Uterus (tissue), 4 donors: ENCODE data around the gene TPMT. TPM values are rescaled to one million over a fixed set of nuclear protein-coding genes. Genes with fewer than 3 reads are reported as not detected.
A peak's percentile ranks its signal among the peaks of the same experiment; 100 is the strongest.

ENCODE experiments used
- DNase-seq, 2 donors: peaks; one replicate each; pipeline ENCODE4 v3.0.0-alpha.2; 2019 to 2020
- H3K27ac ChIP-seq, 2 donors: fragments of 200-600 bp; sonication (generic); 1 replicate in 1 of 2; 2 replicates in 1 of 2; pipeline ENCODE4 v1.5.1; 2016 to 2018
- H3K27me3 ChIP-seq, 2 donors: fragments of 200-600 bp; sonication (generic); one replicate each; pipeline ENCODE4 v1.5.1; 2018 to 2019; ENCODE audit warnings: control low read depth in 1 of 2
- H3K36me3 ChIP-seq, 2 donors: fragments of 200-600 bp; sonication (generic); one replicate each; pipeline ENCODE4 v1.5.1; 2019; ENCODE audit warnings: control low read depth in 1 of 2
- H3K4me1 ChIP-seq, 2 donors: fragments of 200-600 bp; sonication (generic); one replicate each; pipeline ENCODE4 v1.5.1; 2018 to 2019; ENCODE audit warnings: control low read depth in 1 of 2
- H3K4me3 ChIP-seq, 2 donors: fragments of 200-600 bp; sonication (generic); 1 replicate in 1 of 2; 2 replicates in 1 of 2; pipeline ENCODE4 v1.5.1; 2018 to 2019; ENCODE audit warnings: mild to moderate bottlenecking in 1 of 2
- H3K9me3 ChIP-seq, 2 donors: fragments of 200-600 bp; sonication (generic); one replicate each; pipeline ENCODE4 v1.5.1; 2019; ENCODE audit warnings: control low read depth in 1 of 2
- CTCF ChIP-seq, 4 experiments: fragments of 200-600 bp in 2 of 4; fragments of 450-650 bp in 2 of 4; sonication (generic) in 2 of 4; IDR thresholded peaks; one replicate each; pipeline ENCODE4 v1.5.1; 2016 to 2019; ENCODE audit warnings: antibody characterized with exemption in 4 of 4, mild to moderate bottlenecking in 2 of 4, moderate library complexity in 1 of 4
- POLR2A ChIP-seq, 2 donors: fragments of 450-650 bp; IDR thresholded peaks; one replicate each; pipeline ENCODE4 v1.6.1; 2016; ENCODE audit warnings: antibody characterized with exemption in 2 of 2, mild to moderate bottlenecking in 1 of 2, moderate library complexity in 1 of 2
- intact Hi-C: fragments of 100-400 bp; cut with DNase I; formaldehyde crosslinking; loops from one replicate; pipeline ENCODE4 v1.15.1; 2023; ENCODE audit warnings: low total_unique reads
- total RNA-seq, 4 donors: library from RNA; depleted of rRNA in 3 of 4; stranded (reverse); fragments of >200 nt in 3 of 4; gene quantifications; one replicate each; pipeline versions ENCODE4 v1.1.0 to v1.2.4, GENCODE V29; 2014 to 2023
- donor health status: DM: yes; HTN: yes; CAD: no.

TPMT gene
- total RNA-seq, 4 donors from 2014 or later: 5.9 to 11.4 (median 6.6) TPM

GRCh38 chr6:18126121-18126520 lies 28.8 kb downstream of the TPMT start:
- no peak for DNase-seq
- no peaks in the 10 kb centered on the region for H3K4me1 ChIP-seq
- H3K9me3 ChIP-seq: no peaks in the 10 kb centered on the region
- no peaks in the 10 kb centered on the region for H3K27me3 ChIP-seq
- no peak for TF ChIP-seq POLR2A (IDR thresholded peaks at IDR 0.05)
- TF ChIP-seq CTCF (IDR thresholded peaks at IDR 0.05): no peak
- no peak overlapping the region for H3K4me3 ChIP-seq
- intact Hi-C loops: no loop called here
- H3K36me3 ChIP-seq: no peaks in the 10 kb centered on the region
- H3K27ac ChIP-seq: no peak overlapping the region

GRCh38 chr6:18122128-18123093 lies 32.5 kb downstream of the TPMT start, which contains the start of gene NHLRC1:
Gene NHLRC1, minus strand, starts transcription at chr6:18122677. Its CDS starts 71 bp downstream, at chr6:18122606.
- peak within 1 kb of the TSS; percentile 36 to 41 for H3K4me3 ChIP-seq
- intact Hi-C loops: no loop called here

GRCh38 chr6:18121580-18122127 lies 33.2 kb downstream of the TPMT start:
- no peaks in the 10 kb centered on the region for H3K36me3 ChIP-seq
- TF ChIP-seq CTCF (IDR thresholded peaks at IDR 0.05) (no peak), POLR2A (IDR thresholded peaks at IDR 0.05) (no peak)
- H3K9me3 ChIP-seq: no peaks in the 10 kb centered on the region
- H3K4me3 ChIP-seq: no peak overlapping the region
- H3K27ac ChIP-seq: no peak overlapping the region
- no peaks in the 10 kb centered on the region for H3K4me1 ChIP-seq
- peak in 1 of 2 donors; percentile 15 for DNase-seq
- H3K27me3 ChIP-seq: no peaks in the 10 kb centered on the region
- intact Hi-C loops: no loop called here

More at GRCh38 chr6:18122128-18123093, 32.5 kb downstream of the TPMT start, which contains the start of gene NHLRC1:
- peak; percentile 83 to 86 for DNase-seq
- TF ChIP-seq POLR2A (IDR thresholded peaks at IDR 0.05): peak in 1 of 2 donors; percentile 40
- TF ChIP-seq CTCF (IDR thresholded peaks at IDR 0.05): peak; percentile 90 to 94 (median 94)
- Histone ChIP-seq H3K27me3 (no peaks in the 10 kb centered on the region), H3K36me3 (no peaks in the 10 kb centered on the region), H3K9me3 (no peaks in the 10 kb centered on the region), H3K27ac (peak within 1 kb of the TSS; percentile 2 to 53), H3K4me1 (no peaks in the 10 kb centered on the region)

- Histone ChIP-seq H3K4me3 (no peak overlapping the region), H3K27ac (no peak overlapping the region), H3K4me1 (no peaks in the 10 kb centered on the region), H3K36me3 (no peaks in the 10 kb centered on the region), H3K27me3 (no peaks in the 10 kb centered on the region), H3K9me3 (no peaks in the 10 kb centered on the region)
- DNase-seq: no peak
- intact Hi-C loops: no loop called here
- TF ChIP-seq CTCF (IDR thresholded peaks at IDR 0.05) (no peak), POLR2A (IDR thresholded peaks at IDR 0.05) (no peak)
These were observed 35.6 kb downstream of the TPMT start for GRCh38 chr6:18119236-18119635.

- no peak overlapping the region for H3K4me3 ChIP-seq
These were observed 36.5 kb downstream of the TPMT start for GRCh38 chr6:18118330-18118729.

More at GRCh38 chr6:18118330-18118729, 36.5 kb downstream of the TPMT start:
- H3K36me3 ChIP-seq: no peaks in the 10 kb centered on the region
- no peaks in the 10 kb centered on the region for H3K27me3 ChIP-seq
- H3K4me1 ChIP-seq: no peaks in the 10 kb centered on the region
- intact Hi-C loops: no loop called here
- TF ChIP-seq CTCF (IDR thresholded peaks at IDR 0.05) (no peak), POLR2A (IDR thresholded peaks at IDR 0.05) (no peak)
- no peak overlapping the region for H3K27ac ChIP-seq
- H3K9me3 ChIP-seq: no peaks in the 10 kb centered on the region
- no peak for DNase-seq
